GM18519 (cell line): ENCODE data around the gene RUVBL2.

Experiments
- ATAC-seq: cut with Tn5 transposase; IDR thresholded peaks from one replicate; pipeline ENCODE4 v1.9.1; 2021; ENCODE audit warnings: mild to moderate bottlenecking, moderate library complexity; ENCODE audit not compliant: unreplicated experiment, low FRiP score

RUVBL2 gene

GRCh38 chr19:48993175-48994034 is at the start of gene RUVBL2, which contains the start of gene GYS1:
Gene RUVBL2, plus strand, starts transcription at chr19:48993887. Its CDS starts 25 bp downstream, at chr19:48993912.
Gene GYS1, minus strand, starts transcription at chr19:48993309. Its CDS starts 197 bp downstream, at chr19:48993112.
- ATAC-seq = peak; percentile 72

GRCh38 chr19:48945415-48945814 is 48.3 kb upstream of the RUVBL2 start:
- ATAC-seq = no peak

- no peak for ATAC-seq
Measured at GRCh38 chr19:48945817-48946216, 47.9 kb upstream of the RUVBL2 start.

DNA sequence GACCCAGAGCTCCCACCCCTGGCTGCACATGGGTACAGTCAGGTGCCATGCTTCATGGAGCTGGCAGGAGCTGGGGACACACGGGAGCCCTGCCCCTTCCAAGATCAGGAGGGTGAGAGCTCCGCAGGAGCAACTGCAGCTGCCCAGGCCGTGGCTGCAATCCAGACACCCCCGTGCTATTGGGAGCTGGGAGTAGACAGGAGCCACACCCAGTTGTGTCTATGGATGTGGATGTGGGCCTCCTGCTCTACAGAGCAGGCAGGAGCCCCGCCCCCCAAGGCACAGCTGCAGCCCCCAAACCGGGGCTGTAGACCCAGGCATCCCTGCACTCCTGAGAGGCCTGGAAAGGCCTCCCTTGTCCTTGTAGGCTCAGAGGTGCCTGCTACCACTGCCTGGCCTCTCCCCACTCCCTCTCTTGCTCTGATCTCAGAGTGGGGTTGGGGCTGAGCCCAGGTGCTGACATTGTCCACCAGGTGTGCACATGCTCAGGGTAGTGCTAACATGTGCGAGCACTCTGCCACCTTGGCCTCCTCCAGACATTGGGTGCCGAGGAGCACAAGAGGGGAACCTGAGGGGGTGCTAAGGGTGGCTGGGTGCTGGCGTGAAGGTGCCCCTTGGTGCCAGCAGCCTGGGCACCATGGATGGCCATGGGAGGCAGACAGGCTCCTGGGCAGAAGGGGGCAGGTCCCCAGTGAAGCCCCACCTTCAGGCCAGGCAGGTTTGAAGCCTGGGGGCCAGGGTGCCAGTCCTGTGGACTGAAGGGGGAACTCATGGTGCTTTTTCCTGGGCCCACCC is 47.0 kb upstream of the RUVBL2 start:
- ATAC-seq = no peak

DNA sequence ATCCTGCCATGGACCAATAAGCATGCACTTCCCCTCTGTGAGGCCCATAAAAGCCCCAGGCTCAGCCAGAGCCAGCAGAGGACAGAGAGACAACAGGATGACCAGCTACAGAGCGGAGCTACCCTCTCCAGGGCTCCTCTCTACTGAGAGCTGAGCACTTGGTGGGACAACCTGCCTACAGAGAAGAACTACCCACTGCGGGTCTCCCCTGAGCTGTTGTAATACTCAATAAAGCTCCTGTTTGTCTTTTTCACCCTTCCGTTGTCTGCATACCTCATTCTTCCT is 46.5 kb upstream of the RUVBL2 start:
- no peak for ATAC-seq

DNA sequence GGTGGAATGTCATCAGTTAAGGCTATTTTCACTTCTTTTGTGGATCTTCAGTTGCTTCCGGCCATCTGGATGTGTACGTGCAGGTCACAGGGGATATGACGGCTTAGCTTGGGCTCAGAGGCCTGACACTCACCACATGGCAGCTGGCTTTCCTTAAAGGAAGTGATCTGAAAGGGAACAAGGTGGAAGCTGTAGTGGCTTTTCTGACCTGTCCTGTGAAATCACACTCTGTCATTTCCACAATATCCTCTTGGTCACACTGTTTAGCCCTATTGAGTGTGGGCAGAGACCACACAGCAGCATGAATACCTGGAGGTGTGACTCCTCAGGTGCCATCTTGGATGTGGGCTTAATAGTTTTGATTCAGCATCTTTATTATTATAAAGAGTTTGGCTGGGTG is 43.5 kb upstream of the RUVBL2 start:
- no peak for ATAC-seq

- no peak for ATAC-seq
Measured at GRCh38 chr19:48950830-48951519, 42.7 kb upstream of the RUVBL2 start.

GRCh38 chr19:48953141-48953540 is 40.5 kb upstream of the RUVBL2 start:
- ATAC-seq = no peak

DNA sequence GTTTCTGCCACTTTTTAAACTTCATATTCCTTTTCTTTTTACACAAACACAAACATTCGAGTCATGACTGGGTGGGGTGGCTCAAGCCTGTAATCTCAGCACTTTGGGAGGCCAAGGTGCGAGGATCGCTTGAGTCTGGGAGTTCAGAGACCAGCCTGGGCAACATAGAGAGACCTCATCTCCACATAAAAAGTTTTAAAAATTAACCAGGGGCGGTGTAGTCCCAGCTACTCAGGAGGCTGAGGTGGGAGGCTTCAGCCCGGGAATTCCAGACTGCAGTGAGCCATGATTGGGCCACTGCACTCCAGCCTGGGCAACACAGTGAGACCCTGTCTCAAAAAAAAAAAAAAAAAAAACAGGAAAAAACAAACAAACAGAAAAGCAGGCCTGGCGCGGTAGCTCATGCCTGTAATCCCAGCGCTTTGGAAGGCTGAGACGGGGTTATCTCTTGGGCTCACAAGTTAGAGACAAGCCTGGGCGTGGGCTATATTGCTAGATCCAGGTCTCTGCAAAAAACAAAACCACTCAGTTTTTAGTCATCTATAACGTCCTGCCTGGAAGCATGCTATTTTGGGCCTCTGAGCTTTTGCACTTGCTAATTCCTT is 39.6 kb upstream of the RUVBL2 start:
- ATAC-seq = no peak

GRCh38 chr19:48954595-48955307 is 38.9 kb upstream of the RUVBL2 start, which contains the start of gene BAX:
Gene BAX, plus strand, starts transcription at chr19:48954875. Its CDS starts 54 bp downstream, at chr19:48954929.
- ATAC-seq = peak; percentile 66

GRCh38 chr19:48955308-48955958 is 38.3 kb upstream of the RUVBL2 start:
- no peak for ATAC-seq

- no peak for ATAC-seq
Measured at GRCh38 chr19:48958006-48958405, 35.7 kb upstream of the RUVBL2 start.

DNA sequence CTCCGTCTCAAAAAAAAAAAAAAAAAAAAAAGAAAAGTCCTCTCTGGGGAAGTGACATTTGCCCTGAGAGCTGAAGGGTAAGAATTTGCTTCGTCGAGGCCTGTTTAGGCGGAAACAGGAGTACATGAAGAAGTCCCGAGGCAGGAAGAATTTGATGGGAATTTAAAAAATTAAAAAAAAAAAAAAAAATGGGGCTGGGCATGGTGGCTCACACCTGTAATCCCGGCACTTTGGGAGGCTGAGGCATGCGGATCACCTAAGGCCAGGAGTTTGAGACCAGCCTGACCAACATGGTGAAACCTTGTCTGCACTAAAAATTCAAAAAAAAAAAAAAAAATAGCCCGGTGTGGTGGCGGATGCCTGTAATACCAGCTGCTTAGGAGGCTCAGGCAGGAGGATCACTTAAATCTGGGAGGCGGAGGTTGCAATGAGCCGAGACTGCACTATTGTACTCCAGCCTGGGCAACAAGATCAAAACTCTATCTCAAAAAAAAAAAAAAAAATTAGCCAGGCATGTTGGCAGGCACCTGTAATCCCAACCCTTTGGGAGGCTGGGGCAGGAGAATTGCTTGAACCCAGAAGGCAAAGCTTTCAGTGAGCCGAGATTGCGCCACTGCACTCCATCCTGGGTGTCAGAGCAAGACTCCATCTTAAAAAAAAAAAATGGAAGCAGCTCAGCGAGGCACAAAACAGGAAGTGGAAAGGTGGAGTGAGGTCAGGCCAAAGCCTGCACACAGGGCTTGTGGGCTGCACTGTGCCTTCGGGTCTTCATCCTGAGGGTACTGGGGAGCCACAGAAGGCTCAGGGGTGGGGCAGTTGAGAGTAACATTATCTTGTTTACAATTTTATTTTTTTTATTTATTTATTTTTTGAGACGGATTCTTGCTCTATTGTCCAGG is 34.1 kb upstream of the RUVBL2 start:
- no peak for ATAC-seq

DNA sequence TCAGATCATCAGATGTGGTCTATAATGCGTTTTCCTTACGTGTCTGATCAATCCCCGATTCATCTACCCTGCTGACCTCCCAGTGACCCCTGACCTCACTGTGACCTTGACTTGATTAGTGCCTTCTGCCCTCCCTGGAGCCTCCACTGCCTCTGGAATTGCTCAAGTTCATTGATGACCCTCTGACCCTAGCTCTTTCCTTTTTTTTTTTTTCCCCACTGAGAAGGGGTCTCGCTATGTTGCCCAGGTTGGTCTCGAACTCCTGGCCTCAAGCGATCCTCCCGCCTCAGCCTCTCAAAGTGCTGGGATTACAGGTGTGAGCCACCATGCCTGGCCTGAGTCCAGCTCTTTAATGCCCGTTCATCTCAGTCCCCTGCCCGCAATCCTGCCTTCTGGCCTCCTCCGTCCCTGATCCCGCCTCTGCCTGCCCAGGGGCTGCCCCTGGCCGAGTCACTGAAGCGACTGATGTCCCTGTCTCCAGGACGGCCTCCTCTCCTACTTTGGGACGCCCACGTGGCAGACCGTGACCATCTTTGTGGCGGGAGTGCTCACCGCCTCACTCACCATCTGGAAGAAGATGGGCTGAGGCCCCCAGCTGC is 32.5 kb upstream of the RUVBL2 start:
- ATAC-seq = no peak

DNA sequence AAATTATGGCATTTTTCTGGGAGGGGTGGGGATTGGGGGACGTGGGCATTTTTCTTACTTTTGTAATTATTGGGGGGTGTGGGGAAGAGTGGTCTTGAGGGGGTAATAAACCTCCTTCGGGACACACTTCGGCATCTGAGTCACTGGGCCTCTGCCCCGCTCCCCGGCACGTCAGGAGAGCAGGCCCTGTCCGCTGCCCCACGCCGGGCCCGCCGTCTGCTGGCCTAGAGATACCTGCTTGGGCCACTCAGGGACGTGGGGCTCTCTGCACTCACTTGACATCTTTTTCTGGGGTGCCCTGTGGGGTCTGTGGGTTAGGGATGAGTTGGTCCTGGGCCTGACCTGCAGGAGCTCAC is 32.0 kb upstream of the RUVBL2 start:
- no peak for ATAC-seq

GRCh38 chr19:48962029-48962848 is 31.4 kb upstream of the RUVBL2 start:
- ATAC-seq = no peak

DNA sequence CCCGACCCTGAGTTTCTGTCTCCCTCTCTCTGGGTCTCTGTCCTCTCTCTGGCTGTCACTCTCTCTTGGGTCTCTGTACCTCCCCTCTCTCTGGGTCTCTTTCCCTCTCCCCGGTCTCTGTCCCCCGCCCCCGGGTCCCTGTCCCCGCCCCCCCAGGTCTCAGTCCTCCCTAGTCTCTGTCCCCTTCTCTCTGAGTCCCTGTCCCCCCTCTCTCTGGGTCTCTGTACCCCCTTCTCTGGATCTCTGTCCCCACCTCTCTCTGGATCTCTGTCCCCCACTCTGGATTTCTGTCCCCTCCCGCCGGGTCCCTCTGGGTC is 30.9 kb upstream of the RUVBL2 start:
- no peak for ATAC-seq
